ENCODE results near the gene USP40. TPM values are rescaled to one million over a fixed set of nuclear protein-coding genes. Genes with fewer than 3 reads are reported as not detected.

Gene USP40
- total and polyA plus RNA-seq, 10 of the 15 experiments (the other 5 are each of a cell fraction or from before 2014, with no cell fraction given), result 3.4 to 20.8 (median 15.2) TPM

GRCh38 chr2:233453111-233453915 lies 113.3 kb downstream of the USP40 start (continued):
- TF ChIP-seq PRDM15 (CRISPR knock-in tag; IDR thresholded peaks at IDR 0.05) (no peak), POLR2AphosphoS2 (IDR thresholded peaks at IDR 0.05; ENCODE audit: low read depth, low read length) (no peak)

- H3K27ac ChIP-seq (ENCODE audit: control insufficient read depth, insufficient read depth), result no peak overlapping the region
- BruUV-seq (replicated peaks), result no TSS peak
- ChIA-PET RAD21 (ENCODE audit: unreplicated experiment) (no interaction called here), CTCF (interaction anchor here (1.0 kb wide), 1 partner anchor 9 kb away, joined by 5 read pairs; no protein-coding TSS in a partner anchor), POLR2A (interaction anchor here (0.7 kb wide), 1 partner anchor 292 kb away, joined by 4 read pairs; no protein-coding TSS in a partner anchor), SMC1A (ENCODE audit: uncharacterized antibody, unreplicated experiment) (no interaction called here)
- 90% methylated on average over 9 of the region's 9 CpGs for WGBS (ENCODE audit: insufficient coverage, insufficient replicate concordance, low lambda C conversion rate, missing lambda C conversion rate)
- H4K20me1 ChIP-seq (ENCODE audit: control insufficient read depth, insufficient read depth), result no peaks in the 10 kb centered on the region
- no peak overlapping the region for H3K9ac ChIP-seq (ENCODE audit: control insufficient read depth, insufficient read depth, low read length)
- no peak for ATAC-seq
- no peaks in the 10 kb centered on the region for H3K27me3 ChIP-seq (replicated peaks in 1 of 2; ENCODE audit: control insufficient read depth in 2 of 2, insufficient read depth in 2 of 2, low read length in 1 of 2)
- no peaks in the 10 kb centered on the region for H3K4me1 ChIP-seq (ENCODE audit: control insufficient read depth, insufficient read depth, low read length)
- intact Hi-C loops (cut with micrococcal nuclease; ENCODE audit: unreplicated experiment), result no loop called here
- no peak overlapping the region for H3K4me3 ChIP-seq
- H2AFZ ChIP-seq (ENCODE audit: control insufficient read depth, low read depth, low read length), result no peak overlapping the region
- in situ Hi-C loops (cut with MboI), result no loop called here
- H3K4me2 ChIP-seq (ENCODE audit: control insufficient read depth, insufficient read depth), result no peak overlapping the region
- DNase-seq (ENCODE audit: low read depth, low spot score), result no peak
- H3K9me3 ChIP-seq (replicated peaks; ENCODE audit: control insufficient read depth, insufficient read depth, low read length), result no peaks in the 10 kb centered on the region
- no peaks in the 10 kb centered on the region for H3K79me2 ChIP-seq (ENCODE audit: control insufficient read depth, insufficient read depth, low read length)
- FAIRE-seq, result no peak
- peaks cover 23 to 44% of the 10 kb centered on the region in 2 experiments for H3K36me3 ChIP-seq (ENCODE audit: control insufficient read depth in 2 of 2, insufficient read depth in 2 of 2, low read length in 1 of 2)
- TF ChIP-seq WRNIP1 (IDR thresholded peaks at IDR 0.05; ENCODE audit: borderline replicate concordance, low read depth, low read length) (no peak), CHD2 (IDR thresholded peaks at IDR 0.05; ENCODE audit: borderline replicate concordance, low read depth, low read length) (no peak), MXI1 (IDR thresholded peaks at IDR 0.05; ENCODE audit: low read depth, low read length) (no peak), NFIC (IDR thresholded peaks at IDR 0.05; ENCODE audit: low read depth, low read length) (no peak), CREB1 (IDR thresholded peaks at IDR 0.05; ENCODE audit: low read depth) (no peak), TAF1 (IDR thresholded peaks at IDR 0.05; ENCODE audit: borderline replicate concordance, low read depth, low read length) (no peak), FOXK2 (IDR thresholded peaks at IDR 0.05) (no peak), PBX3 (IDR thresholded peaks at IDR 0.05; ENCODE audit: insufficient replicate concordance, low read depth, low read length) (no peak), ZBED1 (IDR thresholded peaks at IDR 0.05; ENCODE audit: borderline replicate concordance) (no peak), POLR2AphosphoS2 (IDR thresholded peaks at IDR 0.05; ENCODE audit: low read depth, low read length) (no peak), ZNF207 (IDR thresholded peaks at IDR 0.05; ENCODE audit: borderline replicate concordance) (no peak), SMC3 (IDR thresholded peaks at IDR 0.05; ENCODE audit: borderline replicate concordance, low read length) (no peak), STAT3 (IDR thresholded peaks at IDR 0.05; ENCODE audit: low read depth, low read length) (no peak), TARDBP (IDR thresholded peaks at IDR 0.05; ENCODE audit: borderline replicate concordance) (no peak), RB1 (IDR thresholded peaks at IDR 0.05; ENCODE audit: borderline replicate concordance) (no peak)
Measured at GRCh38 chr2:233451950-233452349, 114.6 kb downstream of the USP40 start.

Data from GM12878 (cell line).